OCI-LY7 (cell line): ENCODE results near the gene ZC3H12A. TPM values are rescaled to one million over a fixed set of nuclear protein-coding genes. Genes with fewer than 3 reads are reported as not detected.

Experiments used
- BruUV-seq: library from RNA; stranded (reverse); fragments of 400-500 nt; replicated peaks from 2 replicates; lab custom pipeline; 2021; lab: Mats Ljungman, UMichigan
- CTCF ChIA-PET: fragments of 300-600 bp; sonication (Branson Sonifier 250); formaldehyde crosslinking; loops from one replicate; lab custom pipeline; 2022; ENCODE audit warnings: antibody characterized with exemption; ENCODE audit not compliant: unreplicated experiment; lab: Charles Lee
- POLR2A ChIA-PET: fragments of 300-600 bp; sonication (Branson Sonifier 250); formaldehyde crosslinking; loops from one replicate; lab custom pipeline; 2022; ENCODE audit warnings: antibody characterized with exemption; lab: Charles Lee
- DNase-seq: peaks from one replicate; pipeline ENCODE4 v3.0.0-alpha.2; 2015; ENCODE audit warnings: low spot score
- H2AFZ ChIP-seq: fragments of 200-600 bp; sonication (generic), shearing (Covaris generic); 2 replicates; pipeline ENCODE4 v1.6.1; 2014; ENCODE audit warnings: mild to moderate bottlenecking, antibody characterized with exemption, low read length, moderate library complexity
- H3K27ac ChIP-seq: fragments of 200-600 bp; sonication (generic); 2 replicates; pipeline ENCODE4 v1.5.1; 2014; ENCODE audit warnings: mixed run types, low read depth, mild to moderate bottlenecking, moderate library complexity, low read length, inconsistent platforms; ENCODE audit not compliant: poor library complexity, severe bottlenecking
- H3K36me3 ChIP-seq: fragments of 200-600 bp; sonication (generic); 2 replicates; pipeline ENCODE4 v1.6.1; 2014; ENCODE audit warnings: mild to moderate bottlenecking, antibody characterized with exemption, low read length, moderate library complexity, mixed read lengths; ENCODE audit not compliant: insufficient read depth
- H3K4me1 ChIP-seq: fragments of 200-600 bp; sonication (generic); 2 replicates; pipeline ENCODE4 v1.5.1; 2014; ENCODE audit warnings: mild to moderate bottlenecking, low read length; ENCODE audit not compliant: insufficient read depth, poor library complexity, severe bottlenecking
- H3K4me2 ChIP-seq: fragments of 200-600 bp; sonication (generic); 2 replicates; pipeline ENCODE4 v1.6.1; 2014; ENCODE audit warnings: mild to moderate bottlenecking, low read length
- H3K4me3 ChIP-seq: fragments of 200-600 bp; sonication (generic); 2 replicates; pipeline ENCODE4 v1.5.1; 2014; ENCODE audit warnings: mild to moderate bottlenecking, low read depth, low read length; ENCODE audit not compliant: poor library complexity, severe bottlenecking
- H3K79me2 ChIP-seq: fragments of 200-600 bp; sonication (generic); 2 replicates; pipeline ENCODE4 v1.6.1; 2016; ENCODE audit warnings: low read depth, mild to moderate bottlenecking, low read length, moderate library complexity, mixed read lengths; ENCODE audit not compliant: insufficient read depth
- H3K9me2 ChIP-seq: fragments of 200-600 bp; sonication (generic); 2 replicates; pipeline ENCODE4 v1.6.1; 2016; ENCODE audit warnings: mild to moderate bottlenecking, low read length, mixed read lengths; ENCODE audit not compliant: insufficient read depth
- H3K9me3 ChIP-seq: fragments of 200-600 bp; sonication (generic); 2 replicates; pipeline ENCODE4 v1.6.1; 2014; ENCODE audit warnings: mild to moderate bottlenecking, mixed run types, low read length, mixed read lengths
- H4K20me1 ChIP-seq: fragments of 200-600 bp; sonication (generic); 2 replicates; pipeline ENCODE4 v1.6.1; 2014; ENCODE audit warnings: mild to moderate bottlenecking, antibody characterized with exemption, low read length, moderate library complexity, mixed read lengths; ENCODE audit not compliant: insufficient read depth
- CTCF ChIP-seq: fragments of 200-600 bp; sonication (generic); conservative IDR thresholded peaks from 2 replicates; pipeline ENCODE4 v1.5.1; 2014; ENCODE audit warnings: mild to moderate bottlenecking, antibody characterized with exemption, low read length, moderate library complexity, mixed read lengths
- EZH2phosphoT487 ChIP-seq: fragments of 200-600 bp; sonication (generic); IDR thresholded peaks from 2 replicates; pipeline ENCODE4 v1.6.1; 2018; ENCODE audit warnings: low read depth, borderline replicate concordance, mild to moderate bottlenecking, mixed run types, antibody characterized with exemption, low read length, moderate library complexity, mixed read lengths
- intact Hi-C: fragments of 100-400 bp; cut with micrococcal nuclease; formaldehyde crosslinking; loops from one replicate; pipeline ENCODE4 v1.10.0; 2022; ENCODE audit not compliant: unreplicated experiment
- total RNA-seq, 2 experiments: library from RNA; depleted of rRNA in 1 of 2; stranded (reverse); fragments of >200 nt in 1 of 2; shearing (Covaris generic) in 1 of 2; gene quantifications; 2 replicates each; pipeline ENCODE4 v1.2.3, GENCODE V29; 2014 to 2022

The ZC3H12A gene
- total RNA-seq, 2 experiments from 2014 or later: 11.5 to 20.7 TPM

- Histone ChIP-seq H3K79me2 (peaks cover 54% of the 10 kb centered on the region), H3K27ac (peak overlapping the region; percentile 78), H3K9me3 (no peaks in the 10 kb centered on the region), H3K36me3 (peaks cover 85% of the 10 kb centered on the region), H3K9me2 (no peaks in the 10 kb centered on the region), H3K4me2 (peak overlapping the region; percentile 97), H3K4me3 (peak overlapping the region; percentile 78), H4K20me1 (peaks cover 9% of the 10 kb centered on the region; the same call in 1 of the 2 replicates), H2AFZ (no peak overlapping the region), H3K4me1 (peaks cover 41% of the 10 kb centered on the region)
- BruUV-seq: no TSS peak
- intact Hi-C loops: no loop called here
- ChIA-PET POLR2A (interaction anchor here (1.0 kb wide), 2 partner anchors 9 to 35 kb away, joined by 5 read pairs; no protein-coding TSS in a partner anchor), CTCF (interaction anchor here (1.4 kb wide), 1 partner anchor 8 kb away, joined by 8 read pairs; no protein-coding TSS in a partner anchor)
- peak; percentile 71 for DNase-seq
- TF ChIP-seq EZH2phosphoT487 (no peak), CTCF (peak; percentile 5; the same call in 1 of the 2 replicates)
Observed at GRCh38 chr1:37479255-37480124, 5.1 kb downstream of the ZC3H12A start.

GRCh38 chr1:37480125-37480466, 5.7 kb downstream of the ZC3H12A start:
- peaks cover 41% of the 10 kb centered on the region for H3K4me1 ChIP-seq
- intact Hi-C loops: no loop called here
- peaks cover 87% of the 10 kb centered on the region for H3K36me3 ChIP-seq
- H3K4me3 ChIP-seq: peak overlapping the region; percentile 78
- TF ChIP-seq CTCF (no peak), EZH2phosphoT487 (no peak)
- no peaks in the 10 kb centered on the region for H3K9me2 ChIP-seq
- H3K4me2 ChIP-seq: peak overlapping the region; percentile 97
- DNase-seq: no peak
- peaks cover 9% of the 10 kb centered on the region; the same call in 1 of the 2 replicates for H4K20me1 ChIP-seq
- POLR2A ChIA-PET: no interaction called here
- H3K79me2 ChIP-seq: peaks cover 48% of the 10 kb centered on the region
- no TSS peak for BruUV-seq
- peak overlapping the region; percentile 78 for H3K27ac ChIP-seq
- no peak overlapping the region for H2AFZ ChIP-seq
- H3K9me3 ChIP-seq: no peaks in the 10 kb centered on the region
- CTCF ChIA-PET: no interaction called here
